GM12878 (cell line): Measurements from ENCODE around the gene MAP4K2. TPM values are rescaled to one million over a fixed set of nuclear protein-coding genes. Genes with fewer than 3 reads are reported as not detected.

ENCODE experiments used
- BRCA1 ChIP-seq: IDR thresholded peaks from 2 replicates; pipeline ENCODE4 v1.6.1; 2011; ENCODE audit warnings: low read depth, low read length, improper control_type of control experiment
- FOS ChIP-seq: IDR thresholded peaks from 3 replicates; pipeline ENCODE4 v1.6.1; 2011; ENCODE audit warnings: borderline replicate concordance; ENCODE audit not compliant: insufficient read length; ENCODE audit errors: extremely low read depth
- KAT2A ChIP-seq: conservative IDR thresholded peaks from 2 replicates; pipeline ENCODE4 v1.6.1; 2011; ENCODE audit warnings: low read depth, low read length; ENCODE audit not compliant: control insufficient read depth
- NFXL1 ChIP-seq: fragments of 450-650 bp; IDR thresholded peaks from 2 replicates; pipeline ENCODE4 v1.6.1; 2017; ENCODE audit warnings: antibody characterized with exemption, mild to moderate bottlenecking, borderline replicate concordance
- PML ChIP-seq: IDR thresholded peaks from 2 replicates; pipeline ENCODE4 v1.6.1; 2012; ENCODE audit warnings: low read length, inconsistent platforms
- POLR2AphosphoS2 ChIP-seq: IDR thresholded peaks from 2 replicates; pipeline ENCODE4 v1.6.1; 2011; ENCODE audit warnings: low read depth, mild to moderate bottlenecking, low read length, improper control_type of control experiment, moderate library complexity
- POLR2AphosphoS5 ChIP-seq: IDR thresholded peaks from 2 replicates; pipeline ENCODE4 v1.6.1; 2011; ENCODE audit warnings: mild to moderate bottlenecking, low read length, inconsistent platforms
- RAD21 ChIP-seq: IDR thresholded peaks from 2 replicates; pipeline ENCODE4 v1.6.1; 2011; ENCODE audit warnings: mild to moderate bottlenecking, low read depth, low read length, moderate library complexity; ENCODE audit not compliant: insufficient read depth
- RAD51 ChIP-seq: fragments of 450-650 bp; IDR thresholded peaks from 2 replicates; pipeline ENCODE4 v1.6.1; 2016; ENCODE audit warnings: moderate library complexity, mild to moderate bottlenecking, inconsistent platforms
- TAF1 ChIP-seq: IDR thresholded peaks from 2 replicates; pipeline ENCODE4 v1.6.1; 2011; ENCODE audit warnings: mild to moderate bottlenecking, low read depth, low read length, borderline replicate concordance
- TCF3 ChIP-seq: IDR thresholded peaks from 2 replicates; pipeline ENCODE4 v1.6.1; 2012; ENCODE audit warnings: low read depth, mild to moderate bottlenecking, low read length, borderline replicate concordance; ENCODE audit not compliant: insufficient read depth
- WRNIP1 ChIP-seq: IDR thresholded peaks from 2 replicates; pipeline ENCODE4 v1.6.1; 2011; ENCODE audit warnings: low read depth, low read length, improper control_type of control experiment, borderline replicate concordance
- ZBED1 ChIP-seq: IDR thresholded peaks from 2 replicates; pipeline ENCODE4 v1.6.1; 2016; ENCODE audit warnings: borderline replicate concordance
- polyA plus RNA-seq, 11 experiments: library from polyadenylated mRNA; depleted of rRNA in 4 of 11; unstranded in 6 of 11; stranded (reverse) in 5 of 11; fragments of >200 nt; fragmentation: Nextera tagmentation in 4 of 11; fragmentation: Illumina TruSeq in 1 of 11; extraction: Ambion mirVana in 4 of 11; extraction: Trizol in 1 of 11; gene quantifications; 1 replicate in 1 of 11; 2 replicates in 10 of 11; pipeline versions ENCODE4 v1.2.1 to v1.2.3, GENCODE V29; 2011 to 2016; ENCODE audit warnings: inconsistent platforms in 2 of 11, missing spikeins in 2 of 11, low read depth in 1 of 11
- total RNA-seq, 4 experiments: library from RNA; depleted of rRNA in 3 of 4; stranded (reverse); fragments of >200 nt in 3 of 4; fragmentation: Illumina TruSeq in 1 of 4; extraction: Trizol in 1 of 4; gene quantifications; 2 replicates each; pipeline versions ENCODE4 v1.2.1 to v1.2.3, GENCODE V29; 2013 to 2021
- TF ChIP-seq, protein P1 (sequence below): fragments of 450-650 bp; conservative IDR thresholded peaks from 2 replicates; pipeline ENCODE4 v1.6.1; 2017; ENCODE audit warnings: mild to moderate bottlenecking, moderate library complexity
- TF ChIP-seq, protein P2 (sequence below): fragments of 450-650 bp; IDR thresholded peaks from 2 replicates; pipeline ENCODE4 v1.6.1; 2014; ENCODE audit warnings: mild to moderate bottlenecking
- TF ChIP-seq, protein P3 (sequence below): IDR thresholded peaks from 2 replicates; pipeline ENCODE4 v1.6.1; 2012; ENCODE audit warnings: low read depth, low read length, improper control_type of control experiment
- TF ChIP-seq, protein P4 (sequence below): fragments of 450-650 bp; formaldehyde crosslinking; IDR thresholded peaks from 2 replicates; pipeline ENCODE4 v1.4.0; 2022; ENCODE audit warnings: mild to moderate bottlenecking, moderate library complexity
- TF ChIP-seq, protein P5 (sequence below): fragments of 450-650 bp; formaldehyde crosslinking; IDR thresholded peaks from 2 replicates; pipeline ENCODE4 v1.5.0; 2022; ENCODE audit warnings: mild to moderate bottlenecking, missing genetic modification characterization

The MAP4K2 gene
- total and polyA plus RNA-seq, 10 of the 15 experiments (the other 5 are each of a cell fraction or from before 2014, with no cell fraction given) = 0.98 to 78.1 (median 48.9) TPM

DNA sequence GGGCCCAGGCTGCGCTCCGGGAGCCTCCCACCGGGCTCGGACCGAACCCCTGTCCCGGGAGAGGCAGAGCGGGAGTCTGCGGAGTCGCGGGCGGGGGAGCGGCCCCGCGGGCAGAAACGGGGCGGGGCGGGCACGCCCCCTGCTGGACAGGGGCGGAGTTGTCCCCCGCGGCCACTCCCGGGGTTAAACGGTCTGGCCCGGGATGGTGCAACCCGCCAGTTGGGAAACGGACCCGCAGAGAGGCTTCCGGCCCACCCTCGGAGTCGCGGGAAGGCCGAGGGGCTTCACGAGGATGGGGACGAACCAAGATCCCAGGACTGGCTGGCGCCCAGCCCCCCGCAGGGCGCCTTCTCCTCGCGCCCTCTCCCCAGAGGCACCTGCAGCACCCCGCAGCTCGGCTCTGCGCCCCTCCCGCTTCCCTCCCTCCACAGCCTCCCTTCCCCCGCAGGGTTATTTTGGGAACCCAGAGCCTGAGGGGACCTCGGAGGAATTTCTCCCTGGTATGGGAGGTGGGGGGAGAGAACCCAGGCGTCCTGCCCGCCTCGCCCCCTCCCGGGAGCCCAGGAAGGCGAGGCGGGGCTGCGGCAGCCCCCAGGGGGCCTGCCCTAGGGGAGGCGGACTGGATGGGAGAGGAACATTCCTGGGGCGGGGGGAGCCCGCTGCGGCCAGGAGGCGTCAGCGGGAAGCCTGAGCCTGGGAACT is 60.0 kb downstream of the MAP4K2 start (continued):
- TF ChIP-seq FOS = no peak
- TF ChIP-seq, protein P1, sequence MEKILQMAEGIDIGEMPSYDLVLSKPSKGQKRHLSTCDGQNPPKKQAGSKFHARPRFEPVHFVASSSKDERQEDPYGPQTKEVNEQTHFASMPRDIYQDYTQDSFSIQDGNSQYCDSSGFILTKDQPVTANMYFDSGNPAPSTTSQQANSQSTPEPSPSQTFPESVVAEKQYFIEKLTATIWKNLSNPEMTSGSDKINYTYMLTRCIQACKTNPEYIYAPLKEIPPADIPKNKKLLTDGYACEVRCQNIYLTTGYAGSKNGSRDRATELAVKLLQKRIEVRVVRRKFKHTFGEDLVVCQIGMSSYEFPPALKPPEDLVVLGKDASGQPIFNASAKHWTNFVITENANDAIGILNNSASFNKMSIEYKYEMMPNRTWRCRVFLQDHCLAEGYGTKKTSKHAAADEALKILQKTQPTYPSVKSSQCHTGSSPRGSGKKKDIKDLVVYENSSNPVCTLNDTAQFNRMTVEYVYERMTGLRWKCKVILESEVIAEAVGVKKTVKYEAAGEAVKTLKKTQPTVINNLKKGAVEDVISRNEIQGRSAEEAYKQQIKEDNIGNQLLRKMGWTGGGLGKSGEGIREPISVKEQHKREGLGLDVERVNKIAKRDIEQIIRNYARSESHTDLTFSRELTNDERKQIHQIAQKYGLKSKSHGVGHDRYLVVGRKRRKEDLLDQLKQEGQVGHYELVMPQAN = no peak
- no peak for TF ChIP-seq KAT2A
- TF ChIP-seq NFXL1 = no peak
- no peak for TF ChIP-seq TCF3
- TF ChIP-seq, protein P2, sequence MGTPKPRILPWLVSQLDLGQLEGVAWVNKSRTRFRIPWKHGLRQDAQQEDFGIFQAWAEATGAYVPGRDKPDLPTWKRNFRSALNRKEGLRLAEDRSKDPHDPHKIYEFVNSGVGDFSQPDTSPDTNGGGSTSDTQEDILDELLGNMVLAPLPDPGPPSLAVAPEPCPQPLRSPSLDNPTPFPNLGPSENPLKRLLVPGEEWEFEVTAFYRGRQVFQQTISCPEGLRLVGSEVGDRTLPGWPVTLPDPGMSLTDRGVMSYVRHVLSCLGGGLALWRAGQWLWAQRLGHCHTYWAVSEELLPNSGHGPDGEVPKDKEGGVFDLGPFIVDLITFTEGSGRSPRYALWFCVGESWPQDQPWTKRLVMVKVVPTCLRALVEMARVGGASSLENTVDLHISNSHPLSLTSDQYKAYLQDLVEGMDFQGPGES = no peak
- no peak for TF ChIP-seq POLR2AphosphoS2
- TF ChIP-seq, protein P3, sequence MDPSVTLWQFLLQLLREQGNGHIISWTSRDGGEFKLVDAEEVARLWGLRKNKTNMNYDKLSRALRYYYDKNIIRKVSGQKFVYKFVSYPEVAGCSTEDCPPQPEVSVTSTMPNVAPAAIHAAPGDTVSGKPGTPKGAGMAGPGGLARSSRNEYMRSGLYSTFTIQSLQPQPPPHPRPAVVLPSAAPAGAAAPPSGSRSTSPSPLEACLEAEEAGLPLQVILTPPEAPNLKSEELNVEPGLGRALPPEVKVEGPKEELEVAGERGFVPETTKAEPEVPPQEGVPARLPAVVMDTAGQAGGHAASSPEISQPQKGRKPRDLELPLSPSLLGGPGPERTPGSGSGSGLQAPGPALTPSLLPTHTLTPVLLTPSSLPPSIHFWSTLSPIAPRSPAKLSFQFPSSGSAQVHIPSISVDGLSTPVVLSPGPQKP = no peak
- TF ChIP-seq RAD51 = no peak
- TF ChIP-seq POLR2AphosphoS5 = no peak
- no peak for TF ChIP-seq WRNIP1
- no peak for TF ChIP-seq BRCA1
- TF ChIP-seq ZBED1 = no peak
- peak; percentile 62 for TF ChIP-seq RAD21
- no peak for TF ChIP-seq TAF1
- TF ChIP-seq, protein P4, sequence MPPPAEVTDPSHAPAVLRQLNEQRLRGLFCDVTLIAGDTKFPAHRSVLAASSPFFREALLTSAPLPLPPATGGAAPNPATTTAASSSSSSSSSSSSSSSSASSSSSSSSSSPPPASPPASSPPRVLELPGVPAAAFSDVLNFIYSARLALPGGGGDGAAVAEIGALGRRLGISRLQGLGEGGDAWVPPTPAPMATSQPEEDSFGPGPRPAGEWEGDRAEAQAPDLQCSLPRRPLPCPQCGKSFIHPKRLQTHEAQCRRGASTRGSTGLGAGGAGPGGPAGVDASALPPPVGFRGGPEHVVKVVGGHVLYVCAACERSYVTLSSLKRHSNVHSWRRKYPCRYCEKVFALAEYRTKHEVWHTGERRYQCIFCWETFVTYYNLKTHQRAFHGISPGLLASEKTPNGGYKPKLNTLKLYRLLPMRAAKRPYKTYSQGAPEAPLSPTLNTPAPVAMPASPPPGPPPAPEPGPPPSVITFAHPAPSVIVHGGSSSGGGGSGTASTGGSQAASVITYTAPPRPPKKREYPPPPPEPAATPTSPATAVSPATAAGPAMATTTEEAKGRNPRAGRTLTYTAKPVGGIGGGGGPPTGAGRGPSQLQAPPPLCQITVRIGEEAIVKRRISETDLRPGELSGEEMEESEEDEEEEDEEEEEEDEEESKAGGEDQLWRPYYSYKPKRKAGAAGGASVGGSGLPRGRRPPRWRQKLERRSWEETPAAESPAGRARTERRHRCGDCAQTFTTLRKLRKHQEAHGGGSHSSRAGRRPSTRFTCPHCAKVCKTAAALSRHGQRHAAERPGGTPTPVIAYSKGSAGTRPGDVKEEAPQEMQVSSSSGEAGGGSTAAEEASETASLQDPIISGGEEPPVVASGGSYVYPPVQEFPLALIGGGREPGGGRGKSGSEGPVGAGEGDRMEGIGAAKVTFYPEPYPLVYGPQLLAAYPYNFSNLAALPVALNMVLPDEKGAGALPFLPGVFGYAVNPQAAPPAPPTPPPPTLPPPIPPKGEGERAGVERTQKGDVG (CRISPR knock-in tag) = no peak
- no peak for TF ChIP-seq PML
- TF ChIP-seq, protein P5, sequence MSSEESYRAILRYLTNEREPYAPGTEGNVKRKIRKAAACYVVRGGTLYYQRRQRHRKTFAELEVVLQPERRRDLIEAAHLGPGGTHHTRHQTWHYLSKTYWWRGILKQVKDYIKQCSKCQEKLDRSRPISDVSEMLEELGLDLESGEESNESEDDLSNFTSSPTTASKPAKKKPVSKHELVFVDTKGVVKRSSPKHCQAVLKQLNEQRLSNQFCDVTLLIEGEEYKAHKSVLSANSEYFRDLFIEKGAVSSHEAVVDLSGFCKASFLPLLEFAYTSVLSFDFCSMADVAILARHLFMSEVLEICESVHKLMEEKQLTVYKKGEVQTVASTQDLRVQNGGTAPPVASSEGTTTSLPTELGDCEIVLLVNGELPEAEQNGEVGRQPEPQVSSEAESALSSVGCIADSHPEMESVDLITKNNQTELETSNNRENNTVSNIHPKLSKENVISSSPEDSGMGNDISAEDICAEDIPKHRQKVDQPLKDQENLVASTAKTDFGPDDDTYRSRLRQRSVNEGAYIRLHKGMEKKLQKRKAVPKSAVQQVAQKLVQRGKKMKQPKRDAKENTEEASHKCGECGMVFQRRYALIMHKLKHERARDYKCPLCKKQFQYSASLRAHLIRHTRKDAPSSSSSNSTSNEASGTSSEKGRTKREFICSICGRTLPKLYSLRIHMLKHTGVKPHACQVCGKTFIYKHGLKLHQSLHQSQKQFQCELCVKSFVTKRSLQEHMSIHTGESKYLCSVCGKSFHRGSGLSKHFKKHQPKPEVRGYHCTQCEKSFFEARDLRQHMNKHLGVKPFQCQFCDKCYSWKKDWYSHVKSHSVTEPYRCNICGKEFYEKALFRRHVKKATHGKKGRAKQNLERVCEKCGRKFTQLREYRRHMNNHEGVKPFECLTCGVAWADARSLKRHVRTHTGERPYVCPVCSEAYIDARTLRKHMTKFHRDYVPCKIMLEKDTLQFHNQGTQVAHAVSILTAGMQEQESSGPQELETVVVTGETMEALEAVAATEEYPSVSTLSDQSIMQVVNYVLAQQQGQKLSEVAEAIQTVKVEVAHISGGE (CRISPR knock-in tag) = no peak
